ENCODE results near the gene MAST4.
A peak's percentile ranks its signal among the peaks of the same experiment; 100 is the strongest.
"Not testable (repeated sequence)": the region's sequence is repeated elsewhere in the genome, so short reads cannot be mapped to it uniquely, and the experiment has no call there.

Gene MAST4

DNA sequence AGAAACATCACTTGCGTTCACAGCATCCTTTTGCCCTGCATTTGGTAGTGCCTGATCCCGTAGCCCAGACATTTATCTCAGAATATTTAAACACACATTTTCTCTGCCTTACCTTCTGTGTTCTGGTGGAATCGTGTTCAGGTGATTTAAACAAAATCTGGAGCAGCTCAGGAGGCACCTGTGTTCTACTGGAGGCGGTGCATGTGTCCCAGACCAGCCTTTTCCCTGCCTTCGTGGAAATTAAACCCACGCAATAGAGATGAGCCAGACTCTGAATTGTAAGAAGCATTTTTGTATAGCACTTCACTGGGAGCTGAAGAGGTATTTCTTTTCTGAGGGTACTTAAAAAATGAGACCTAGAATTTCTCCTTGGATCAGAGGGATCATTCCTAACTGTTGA is 212.5 kb downstream of the MAST4 start:
- no peak for DNase-seq (ENCODE audit: low read depth in 3 of 3)

GRCh38 chr5:66810151-66810550 is 214.0 kb downstream of the MAST4 start:
- DNase-seq (ENCODE audit: low read depth in 3 of 3): no peak

DNA sequence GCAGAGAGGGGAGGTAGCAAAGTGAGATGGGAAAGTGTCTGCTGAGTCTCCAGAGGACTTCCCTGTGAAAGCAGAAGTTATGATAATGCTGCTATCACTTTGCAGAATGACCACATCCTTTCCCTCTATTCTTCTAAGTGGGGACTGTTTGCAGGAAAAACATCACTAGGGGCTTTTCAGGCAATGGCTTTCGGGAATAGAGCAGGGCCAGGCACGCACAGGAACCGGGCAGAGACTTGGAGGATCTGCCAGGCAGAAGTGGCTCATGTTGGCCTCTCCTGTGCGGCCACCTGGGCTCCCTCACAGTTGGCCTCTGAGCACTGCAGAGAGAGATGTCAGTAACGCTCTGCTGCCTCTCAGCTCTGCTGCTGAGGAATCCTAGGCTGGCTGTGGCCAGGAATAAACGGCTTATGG is 214.7 kb downstream of the MAST4 start:
- DNase-seq (ENCODE audit: low read depth in 3 of 3): no peak

GRCh38 chr5:66812291-66812690 is 216.1 kb downstream of the MAST4 start:
- DNase-seq (ENCODE audit: low read depth in 3 of 3): no peak

DNA sequence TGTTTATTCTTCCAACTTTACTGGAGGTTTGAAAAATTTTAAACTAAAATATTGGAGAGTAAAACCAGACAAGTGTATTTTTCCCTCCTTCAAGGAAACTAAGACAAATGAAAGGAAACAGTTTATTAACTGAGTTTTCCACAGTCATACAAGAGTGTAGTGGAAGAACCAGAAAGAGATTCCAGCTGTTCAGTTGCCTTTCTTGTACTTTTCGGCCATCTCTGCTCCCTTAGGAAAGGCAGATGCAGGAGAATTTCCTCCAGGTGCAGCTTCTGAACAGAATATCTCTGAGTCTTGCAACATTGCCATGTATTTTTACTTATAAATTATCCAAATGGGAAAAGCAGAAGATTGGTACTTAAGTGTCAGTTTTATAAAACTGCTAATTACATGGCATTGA is 217.1 kb downstream of the MAST4 start:
- DNase-seq (ENCODE audit: low read depth in 3 of 3): no peak

GRCh38 chr5:66814146-66814991 is 218.2 kb downstream of the MAST4 start:
- peak in 1 of 3 experiments; percentile 31 for DNase-seq (ENCODE audit: low read depth in 3 of 3)

- no peak for DNase-seq (ENCODE audit: low read depth in 3 of 3)
Observed at GRCh38 chr5:66818304-66818934, 222.2 kb downstream of the MAST4 start.

GRCh38 chr5:66818935-66819328 is 222.7 kb downstream of the MAST4 start:
- DNase-seq (ENCODE audit: low read depth in 3 of 3): no peak

GRCh38 chr5:66820630-66821207 is 224.5 kb downstream of the MAST4 start:
- no peak for DNase-seq (ENCODE audit: low read depth in 3 of 3)

GRCh38 chr5:66821688-66822429 is 225.7 kb downstream of the MAST4 start:
- peak in 1 of 3 experiments; percentile 34 for DNase-seq (ENCODE audit: low read depth in 3 of 3)

DNA sequence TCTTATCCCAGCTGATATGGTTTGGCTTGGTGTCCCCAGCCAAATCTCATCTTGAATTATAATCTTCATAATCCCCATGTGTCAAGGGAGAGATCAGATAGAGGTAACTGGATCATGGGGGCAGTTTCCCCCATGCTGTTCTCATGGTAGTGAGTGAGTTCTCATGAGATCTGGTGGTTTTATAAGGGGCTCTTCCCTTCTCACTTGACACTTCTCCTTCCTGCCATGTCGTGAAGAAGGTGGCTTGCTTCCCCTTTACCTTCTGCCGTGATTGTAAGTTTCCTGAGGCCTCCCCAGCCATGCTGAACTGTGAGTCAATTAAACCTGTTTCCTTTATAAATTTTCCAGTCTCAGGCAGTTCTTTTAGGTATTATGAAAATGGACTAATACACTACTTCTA is 226.7 kb downstream of the MAST4 start:
- DNase-seq (ENCODE audit: low read depth in 3 of 3): not testable (repeated sequence)

- no peak for DNase-seq (ENCODE audit: low read depth in 3 of 3)
Observed at GRCh38 chr5:66824476-66824875, 228.3 kb downstream of the MAST4 start.

DNA sequence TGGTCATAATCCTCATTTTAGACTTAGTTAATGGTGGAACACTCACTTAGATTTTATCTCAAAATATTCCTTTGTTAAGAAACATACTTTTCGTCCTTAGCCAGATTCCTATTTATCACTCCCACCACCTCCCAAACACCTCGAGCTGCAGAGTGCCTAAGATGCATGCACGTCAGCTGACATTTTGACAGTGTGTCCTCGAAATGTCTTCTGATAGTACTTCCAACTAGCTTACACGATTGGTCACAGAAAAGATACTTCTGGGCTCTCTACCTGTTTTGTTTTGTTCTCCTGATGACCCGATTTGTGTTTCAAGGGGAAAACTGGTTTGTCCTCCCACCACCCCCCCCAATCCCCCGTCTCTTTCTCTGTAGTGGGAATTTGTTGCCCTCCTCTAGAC is 230.1 kb downstream of the MAST4 start:
- no peak for DNase-seq (ENCODE audit: low read depth in 3 of 3)

GRCh38 chr5:66826696-66827095 is 230.5 kb downstream of the MAST4 start:
- DNase-seq (ENCODE audit: low read depth in 3 of 3): no peak

GRCh38 chr5:66828046-66828547 is 231.9 kb downstream of the MAST4 start:
- DNase-seq (ENCODE audit: low read depth in 3 of 3): no peak

DNA sequence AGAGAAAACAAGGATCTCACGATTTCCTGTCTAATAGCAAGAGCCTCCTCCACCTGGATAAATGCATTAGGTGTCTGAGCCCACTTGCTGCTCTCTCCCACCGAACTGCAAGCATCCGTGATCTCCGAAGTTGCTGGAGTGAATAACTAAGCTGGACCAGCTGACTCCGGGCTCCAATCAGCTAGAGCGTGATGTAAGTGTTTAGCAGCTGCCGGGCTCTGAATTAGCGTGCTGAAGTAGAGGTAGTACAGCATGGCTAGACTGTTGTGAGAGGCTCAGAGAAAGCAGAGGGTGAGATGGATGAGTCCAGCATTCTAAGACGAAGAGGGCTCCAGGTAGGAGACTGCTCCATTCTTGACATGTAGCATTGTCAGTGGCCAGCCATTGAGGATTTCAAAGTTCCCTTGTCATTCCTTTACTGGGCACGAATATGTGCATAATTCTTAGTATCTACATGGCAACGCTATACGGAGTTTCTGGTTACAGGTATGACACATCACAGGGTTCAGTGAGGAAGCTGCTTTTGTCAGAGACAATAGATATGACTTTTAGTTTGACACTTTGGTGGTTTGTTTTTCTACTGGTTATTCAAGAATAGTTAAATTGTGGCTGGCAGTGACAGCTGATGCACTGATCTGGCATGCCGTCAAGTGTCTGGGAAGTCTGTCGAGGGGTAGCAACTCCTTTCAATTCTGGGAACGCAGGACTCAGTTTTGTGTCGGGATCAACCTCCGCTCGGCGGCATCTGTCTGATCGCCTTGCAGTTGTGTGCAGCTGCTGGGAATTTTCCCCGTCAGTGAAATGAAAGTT is 232.6 kb downstream of the MAST4 start:
- DNase-seq (ENCODE audit: low read depth in 3 of 3): peak in 2 of 3 experiments; percentile 20 to 35

- DNase-seq (ENCODE audit: low read depth in 3 of 3): no peak
Observed at GRCh38 chr5:66829358-66829674, 233.1 kb downstream of the MAST4 start.

- DNase-seq (ENCODE audit: low read depth in 3 of 3): no peak
Observed at GRCh38 chr5:66829826-66830225, 233.6 kb downstream of the MAST4 start.

DNA sequence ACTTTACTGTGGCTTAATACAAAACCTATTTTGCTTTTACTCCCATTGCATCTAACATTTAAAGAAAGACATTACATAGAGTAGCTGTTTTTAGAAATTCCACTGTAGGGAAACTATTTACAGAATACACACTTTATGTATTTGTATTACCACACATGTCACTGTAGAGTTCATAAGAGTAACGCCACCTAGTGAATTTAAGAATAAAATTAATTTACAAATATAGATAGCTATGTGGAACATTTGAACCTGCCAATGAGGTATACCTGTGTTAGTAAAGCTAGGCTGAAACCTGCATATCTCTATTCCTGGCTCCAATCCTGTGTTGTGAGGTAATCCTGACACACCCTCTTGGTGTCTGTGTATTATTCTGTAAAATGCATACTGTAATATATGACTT is 234.4 kb downstream of the MAST4 start:
- no peak for DNase-seq (ENCODE audit: low read depth in 3 of 3)

DNA sequence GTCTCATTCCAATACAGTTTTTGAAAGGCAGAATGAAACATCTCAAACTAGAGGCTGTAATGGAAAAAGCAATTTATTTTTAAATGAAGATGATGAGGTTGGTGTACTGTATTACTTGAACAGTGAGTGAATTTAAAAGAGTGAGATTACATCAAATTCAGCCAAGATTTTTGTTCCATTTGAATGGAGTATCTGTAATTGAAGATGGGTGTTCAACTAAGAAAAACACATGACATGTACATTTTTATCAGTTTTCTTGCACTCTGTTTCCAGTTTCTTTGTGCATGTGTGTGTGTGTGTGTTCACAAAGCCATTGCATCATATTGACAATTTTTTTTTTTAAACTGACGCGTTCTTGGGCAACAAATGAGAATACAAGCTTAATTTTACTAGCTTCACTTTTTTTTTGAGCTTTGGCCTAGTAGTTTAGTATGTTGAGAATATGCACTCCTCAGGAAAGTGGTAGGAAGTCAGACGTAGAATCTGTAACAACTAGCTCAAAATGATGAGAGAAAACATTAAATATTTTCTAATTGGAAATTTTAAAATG is 243.5 kb downstream of the MAST4 start:
- no peak for DNase-seq (ENCODE audit: low read depth in 3 of 3)

DNA sequence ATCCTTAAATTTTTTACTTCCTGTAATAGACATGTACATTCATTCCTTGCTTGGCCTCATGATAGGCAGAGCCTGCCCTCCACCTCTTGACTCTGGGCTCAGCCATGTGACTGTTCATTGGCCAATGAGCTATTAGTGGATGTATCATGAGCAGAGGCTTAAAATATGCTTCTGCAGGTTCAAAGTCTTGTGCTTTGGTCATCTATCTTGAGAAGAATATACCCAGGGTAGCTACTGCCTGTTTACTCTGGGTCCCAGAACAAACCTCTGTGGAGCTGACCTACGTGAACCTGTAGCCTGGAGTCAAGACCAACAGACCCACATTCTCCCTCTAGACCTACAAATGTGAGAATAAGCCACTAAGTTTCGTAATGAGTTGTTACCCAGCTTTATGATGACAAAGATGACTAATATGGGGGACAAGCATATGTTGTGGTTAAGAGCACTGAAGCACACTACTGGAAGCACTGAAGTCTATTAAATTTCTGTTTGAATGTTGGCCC is 244.4 kb downstream of the MAST4 start:
- DNase-seq (ENCODE audit: low read depth in 3 of 3): no peak
